HepG2 (cell line): Measurements from ENCODE around the gene CA10. TPM values are rescaled to one million over a fixed set of nuclear protein-coding genes. Genes with fewer than 3 reads are reported as not detected.

Source experiments
- ATAC-seq: fragments of 200-7000 bp; cut with Tn5 transposase; 3 replicates; pipeline ENCODE4 v1.9.1; 2020; ENCODE audit warnings: mild to moderate bottlenecking, moderate library complexity
- BruUV-seq: library from RNA; stranded (reverse); fragments of 400-500 nt; replicated peaks from 2 replicates; lab custom pipeline; 2021; lab: Mats Ljungman, UMichigan
- CTCF ChIA-PET: fragments of 300-600 bp; formaldehyde crosslinking; extraction: SDS; loops from one replicate; lab custom pipeline; 2021; ENCODE audit warnings: low total read pairs, inconsistent platforms, low intra/inter-chr PET ratio; lab: Yijun Ruan, JAX
- POLR2A ChIA-PET: fragments of 350-600 bp; sonication (Branson Sonifier 250); formaldehyde crosslinking; loops from one replicate; lab custom pipeline; 2020; ENCODE audit warnings: antibody characterized with exemption, inconsistent platforms; lab: Yijun Ruan, JAX
- DNase-seq: peaks from one replicate; pipeline ENCODE4 v3.0.0-alpha.2; 2015; ENCODE audit warnings: low spot score
- FAIRE-seq: peaks from 3 replicates; lab custom pipeline; 2011; peaks lifted over from hg19 to GRCh38; lab: Jason Lieb, UNC
- H2AFZ ChIP-seq: one replicate; pipeline ENCODE4 v1.6.1; 2011; ENCODE audit warnings: low read length, inconsistent platforms
- H3K27ac ChIP-seq: fragments of 300-600 bp; 3 replicates; pipeline ENCODE4 v1.8.0; 2011; ENCODE audit warnings: mixed run types, mild to moderate bottlenecking, mixed read lengths, low read length, inconsistent platforms; ENCODE audit not compliant: insufficient read depth; ENCODE audit errors: extremely low read length
- H3K27me3 ChIP-seq, 2 experiments: fragments of 200-600 bp in 1 of 2; 2 replicates in 1 of 2; 3 replicates in 1 of 2; pipeline versions ENCODE4 v1.6.0 to v1.8.0; 2011; ENCODE audit warnings: low read length in 2 of 2, mild to moderate bottlenecking in 2 of 2, moderate library complexity in 2 of 2, inconsistent platforms in 1 of 2; ENCODE audit not compliant: insufficient read depth in 2 of 2, control insufficient read depth in 1 of 2
- H3K36me3 ChIP-seq, 2 experiments: fragments of 200-600 bp in 1 of 2; replicated peaks in 1 of 2; 2 replicates in 1 of 2; 3 replicates in 1 of 2; pipeline versions ENCODE4 v1.5.1 to v1.8.0; 2011; ENCODE audit warnings: low read length in 2 of 2, inconsistent platforms in 1 of 2; ENCODE audit not compliant: insufficient read depth in 2 of 2, control insufficient read depth in 1 of 2
- H3K4me1 ChIP-seq: 2 replicates; pipeline ENCODE4 v1.5.1; 2012; ENCODE audit warnings: low read length, inconsistent platforms; ENCODE audit not compliant: insufficient read depth
- H3K4me2 ChIP-seq: 2 replicates; pipeline ENCODE4 v1.6.0; 2011; ENCODE audit warnings: low read depth, low read length, inconsistent platforms
- H3K4me3 ChIP-seq, 3 experiments: fragments of 200-600 bp in 1 of 3; sonication (generic), shearing (Covaris generic) in 1 of 3; replicated peaks in 1 of 3; 2 replicates each; pipeline ENCODE4 v1.5.1; 2011 to 2016; ENCODE audit warnings: low read length in 3 of 3, inconsistent platforms in 2 of 3, low read depth in 2 of 3, mild to moderate bottlenecking in 2 of 3, control low read depth in 1 of 3, mixed read lengths in 1 of 3; ENCODE audit not compliant: insufficient read depth in 1 of 3
- H3K79me2 ChIP-seq: one replicate; pipeline ENCODE4 v1.6.1; 2011; ENCODE audit warnings: low read length, inconsistent platforms; ENCODE audit not compliant: insufficient read depth
- H3K9ac ChIP-seq: 2 replicates; pipeline ENCODE4 v1.6.0; 2011; ENCODE audit warnings: mild to moderate bottlenecking, low read depth, low read length, inconsistent platforms; ENCODE audit not compliant: insufficient read depth
- H3K9me3 ChIP-seq: 2 replicates; pipeline ENCODE4 v1.5.1; 2012; ENCODE audit warnings: mild to moderate bottlenecking, low read length
- H4K20me1 ChIP-seq: 2 replicates; pipeline ENCODE4 v1.6.0; 2011; ENCODE audit warnings: inconsistent platforms, mild to moderate bottlenecking, low read length, moderate library complexity; ENCODE audit not compliant: insufficient read depth
- ARHGAP35 ChIP-seq: sonication (generic); formaldehyde crosslinking; IDR thresholded peaks from 2 replicates; pipeline ENCODE4 v1.9.0; 2022; ENCODE audit warnings: mild to moderate bottlenecking, inconsistent platforms, moderate library complexity, missing genetic modification reagents, borderline replicate concordance
- ETV6 ChIP-seq: sonication (generic); formaldehyde crosslinking; conservative IDR thresholded peaks from 2 replicates; pipeline ENCODE4 v1.4.0; 2020; ENCODE audit warnings: missing genetic modification reagents
- NFATC3 ChIP-seq: sonication (generic); formaldehyde crosslinking; IDR thresholded peaks from 2 replicates; pipeline ENCODE4 v1.5.1; 2020; ENCODE audit warnings: mild to moderate bottlenecking, missing genetic modification reagents
- NFKBIZ ChIP-seq: IDR thresholded peaks from 2 replicates; pipeline ENCODE4 v1.6.1; 2018; ENCODE audit warnings: missing genetic modification reagents, missing compliant biosample characterization
- SRSF9 ChIP-seq: fragments of 200-400 bp; formaldehyde crosslinking; IDR thresholded peaks from 2 replicates; pipeline ENCODE4 v1.6.1; 2018; ENCODE audit warnings: borderline replicate concordance, mild to moderate bottlenecking, low read depth, low read length; ENCODE audit not compliant: insufficient read depth, poor library complexity, severe bottlenecking
- ZNF34 ChIP-seq: sonication (generic); formaldehyde crosslinking; IDR thresholded peaks from 2 replicates; pipeline ENCODE4 v1.4.0; 2020; ENCODE audit warnings: mild to moderate bottlenecking, missing genetic modification reagents, borderline replicate concordance
- ZNF724P ChIP-seq: sonication (generic); formaldehyde crosslinking; IDR thresholded peaks from 2 replicates; pipeline ENCODE4 v1.8.0; 2022; ENCODE audit warnings: missing genetic modification reagents, borderline replicate concordance
- ZNF768 ChIP-seq: sonication (generic); formaldehyde crosslinking; IDR thresholded peaks from 2 replicates; pipeline ENCODE4 v1.4.0; 2020; ENCODE audit warnings: missing genetic modification reagents
- ZSCAN22 ChIP-seq: sonication (generic); formaldehyde crosslinking; IDR thresholded peaks from 2 replicates; pipeline ENCODE4 v1.4.0; 2020; ENCODE audit warnings: mild to moderate bottlenecking, missing genetic modification reagents
- WGBS: methylation state at CpG from one replicate; pipeline ENCODE4 v1.1.6; 2017; ENCODE audit warnings: low lambda C conversion rate; 5-methylcytosine and 5-hydroxymethylcytosine counted together
- in situ Hi-C: cut with HindIII; loops from 2 replicates; pipeline ENCODE4 v1.10.0; 2017; ENCODE audit warnings: low pct_unique_long_range_greater_than_20kb; ENCODE audit not compliant: extremely low pct_ligation_motif_present
- intact Hi-C: fragments of 100-400 bp; cut with micrococcal nuclease; formaldehyde crosslinking; loops from one replicate; pipeline ENCODE4 v1.10.0; 2022; ENCODE audit not compliant: unreplicated experiment
- polyA plus RNA-seq, 8 experiments: library from polyadenylated mRNA; depleted of rRNA in 3 of 8; stranded (reverse) in 7 of 8; unstranded in 1 of 8; fragments of >200 nt; fragmentation: Illumina TruSeq in 4 of 8; extraction: Trizol in 4 of 8; gene quantifications; 2 replicates each; pipeline versions ENCODE4 v1.2.1 to v1.2.3, GENCODE V29; 2011 to 2016; ENCODE audit warnings: low read depth in 4 of 8, missing spikeins in 1 of 8, mixed read lengths in 1 of 8; ENCODE audit not compliant: insufficient read depth in 1 of 8
- total RNA-seq, 5 experiments: library from RNA; depleted of rRNA; stranded (reverse); fragments of >200 nt; fragmentation: Illumina TruSeq; extraction: Trizol; gene quantifications; 2 replicates each; pipeline ENCODE4 v1.2.3, GENCODE V29; 2016; ENCODE audit warnings: low read depth in 1 of 5
- TF ChIP-seq, protein P1 (sequence below): sonication (generic); formaldehyde crosslinking; IDR thresholded peaks from 2 replicates; pipeline ENCODE4 v1.4.0; 2020; ENCODE audit warnings: missing genetic modification reagents

Gene CA10
- total and polyA plus RNA-seq, 2 of the 13 experiments (the other 11 are each of a cell fraction or from before 2014, with no cell fraction given) = not detected

GRCh38 chr17:51817955-51818354 is 340.6 kb downstream of the CA10 start:
- no peak for ATAC-seq
- H3K36me3 ChIP-seq = no peaks in the 10 kb centered on the region
- no peaks in the 10 kb centered on the region for H3K27me3 ChIP-seq
- no peak overlapping the region for H3K9ac ChIP-seq
- ChIA-PET POLR2A (no interaction called here), CTCF (no interaction called here)
- no peak overlapping the region for H3K4me2 ChIP-seq
- H4K20me1 ChIP-seq = no peaks in the 10 kb centered on the region
- H3K79me2 ChIP-seq = no peaks in the 10 kb centered on the region
- in situ Hi-C loops = no loop called here
- H3K27ac ChIP-seq = no peak overlapping the region
- BruUV-seq = no TSS peak
- FAIRE-seq = no peak
- no peak overlapping the region for H3K4me3 ChIP-seq
- no peak overlapping the region for H2AFZ ChIP-seq
- no peaks in the 10 kb centered on the region for H3K9me3 ChIP-seq
- H3K4me1 ChIP-seq = no peaks in the 10 kb centered on the region
- WGBS = 0% methylated on average over 1 of the region's 1 CpG
- DNase-seq = no peak
- intact Hi-C loops = no loop called here
- TF ChIP-seq, protein P1, sequence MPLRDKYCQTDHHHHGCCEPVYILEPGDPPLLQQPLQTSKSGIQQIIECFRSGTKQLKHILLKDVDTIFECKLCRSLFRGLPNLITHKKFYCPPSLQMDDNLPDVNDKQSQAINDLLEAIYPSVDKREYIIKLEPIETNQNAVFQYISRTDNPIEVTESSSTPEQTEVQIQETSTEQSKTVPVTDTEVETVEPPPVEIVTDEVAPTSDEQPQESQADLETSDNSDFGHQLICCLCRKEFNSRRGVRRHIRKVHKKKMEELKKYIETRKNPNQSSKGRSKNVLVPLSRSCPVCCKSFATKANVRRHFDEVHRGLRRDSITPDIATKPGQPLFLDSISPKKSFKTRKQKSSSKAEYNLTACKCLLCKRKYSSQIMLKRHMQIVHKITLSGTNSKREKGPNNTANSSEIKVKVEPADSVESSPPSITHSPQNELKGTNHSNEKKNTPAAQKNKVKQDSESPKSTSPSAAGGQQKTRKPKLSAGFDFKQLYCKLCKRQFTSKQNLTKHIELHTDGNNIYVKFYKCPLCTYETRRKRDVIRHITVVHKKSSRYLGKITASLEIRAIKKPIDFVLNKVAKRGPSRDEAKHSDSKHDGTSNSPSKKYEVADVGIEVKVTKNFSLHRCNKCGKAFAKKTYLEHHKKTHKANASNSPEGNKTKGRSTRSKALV = no peak
- TF ChIP-seq ARHGAP35 (CRISPR knock-in tag) (no peak), ZNF768 (CRISPR knock-in tag) (peak; percentile 28; the same call in 1 of the 2 replicates), ZNF34 (CRISPR knock-in tag) (no peak)
- TF ChIP-seq, all 625 proteins: peak for 1

GRCh38 chr17:51817117-51817516 is 341.4 kb downstream of the CA10 start:
- Histone ChIP-seq H3K27ac (no peak overlapping the region), H3K27me3 (no peaks in the 10 kb centered on the region), H3K4me2 (no peak overlapping the region), H3K9ac (no peak overlapping the region), H3K4me1 (no peaks in the 10 kb centered on the region), H2AFZ (no peak overlapping the region), H3K4me3 (no peak overlapping the region), H4K20me1 (no peaks in the 10 kb centered on the region), H3K36me3 (no peaks in the 10 kb centered on the region), H3K9me3 (no peaks in the 10 kb centered on the region), H3K79me2 (no peaks in the 10 kb centered on the region)
- DNase-seq = no peak
- no peak for ATAC-seq
- ChIA-PET CTCF (no interaction called here), POLR2A (no interaction called here)
- in situ Hi-C loops (no loop called here), intact Hi-C loops (no loop called here)
- no peak for TF ChIP-seq ZNF724P (CRISPR knock-in tag)
- no peak for TF ChIP-seq SRSF9
- TF ChIP-seq ETV6 = no peak
- no peak for TF ChIP-seq ZSCAN22
- no peak for TF ChIP-seq NFATC3 (CRISPR knock-in tag)
- no peak for TF ChIP-seq NFKBIZ (CRISPR knock-in tag)
- no peak for FAIRE-seq
- no TSS peak for BruUV-seq
